Activated CD8-positive, alpha-beta memory T cell treated with anti-CD3 and anti-CD28 coated beads, Interleukin-2, amount 50 U/mL, for 1 hour (primary cell): ENCODE results near the gene PMF1.
"Not testable (repeated sequence)": the region's sequence is repeated elsewhere in the genome, so short reads cannot be mapped to it uniquely, and the experiment has no call there.

Experiments
- DNase-seq: peaks from one replicate; pipeline ENCODE4 v3.0.0-alpha.2; 2020; ENCODE audit errors: extremely low read depth

Gene PMF1

GRCh38 chr1:156196445-156196844, 16.4 kb upstream of the PMF1 start:
- DNase-seq = no peak

GRCh38 chr1:156198831-156199349, 13.9 kb upstream of the PMF1 start:
- DNase-seq = no peak

- no peak for DNase-seq
Measured at GRCh38 chr1:156200044-156200443, 12.8 kb upstream of the PMF1 start.

- DNase-seq = no peak
Measured at GRCh38 chr1:156203331-156203730, 9.5 kb upstream of the PMF1 start.

- DNase-seq = no peak
Measured at GRCh38 chr1:156204686-156205085, 8.1 kb upstream of the PMF1 start.

- no peak for DNase-seq
Measured at GRCh38 chr1:156211243-156211642, 1.6 kb upstream of the PMF1 start.

- DNase-seq = no peak
Measured at GRCh38 chr1:156212130-156212529, 677 bp upstream of the PMF1 start.

- DNase-seq = no peak
Measured at GRCh38 chr1:156213644-156213966, 798 bp downstream of the PMF1 start.

GRCh38 chr1:156214024-156214748, 1.4 kb downstream of the PMF1 start:
- DNase-seq = no peak

- DNase-seq = not testable (repeated sequence)
Measured at GRCh38 chr1:156216361-156217086, 3.7 kb downstream of the PMF1 start.

GRCh38 chr1:156217871-156218270, 5.1 kb downstream of the PMF1 start:
- no peak for DNase-seq

GRCh38 chr1:156220226-156220625, 7.4 kb downstream of the PMF1 start:
- DNase-seq = no peak

GRCh38 chr1:156221986-156222692, 9.3 kb downstream of the PMF1 start:
- DNase-seq = no peak

- no peak for DNase-seq
Measured at GRCh38 chr1:156225677-156226014, 12.8 kb downstream of the PMF1 start.

GRCh38 chr1:156226116-156226538, 13.3 kb downstream of the PMF1 start:
- no peak for DNase-seq

- DNase-seq = no peak
Measured at GRCh38 chr1:156226782-156227181, 14.0 kb downstream of the PMF1 start.

GRCh38 chr1:156228501-156228900, 15.7 kb downstream of the PMF1 start:
- DNase-seq = no peak

- no peak for DNase-seq
Measured at GRCh38 chr1:156229809-156230472, 17.1 kb downstream of the PMF1 start.

- DNase-seq = no peak
Measured at GRCh38 chr1:156230473-156230837, 17.6 kb downstream of the PMF1 start.

- DNase-seq = no peak
Measured at GRCh38 chr1:156232201-156232894, 19.5 kb downstream of the PMF1 start.

- DNase-seq = no peak
Measured at GRCh38 chr1:156233426-156234127, 20.8 kb downstream of the PMF1 start.
